ENCODE results near the gene HSD3B2.

The HSD3B2 gene

DNA sequence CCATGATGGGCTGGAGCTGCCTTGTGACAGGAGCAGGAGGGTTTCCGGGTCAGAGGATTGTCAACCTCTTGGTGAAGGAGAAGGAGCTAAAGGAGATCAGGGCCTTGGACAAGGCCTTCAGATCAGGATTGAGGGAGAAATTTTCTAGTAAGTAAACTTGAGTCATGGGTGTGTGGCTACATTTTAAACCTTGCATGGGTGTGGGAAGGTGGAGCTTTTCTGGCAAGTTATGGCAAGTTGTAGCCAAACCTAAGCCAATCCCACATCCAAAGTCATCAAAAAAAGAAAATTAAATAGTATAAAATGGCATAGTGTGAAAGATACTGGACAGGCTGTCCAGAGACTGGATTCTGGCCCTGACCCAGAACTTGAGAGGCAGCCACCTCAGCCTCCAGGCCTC, 52.3 kb downstream of the HSD3B2 start:
- DNase-seq: no peak

GRCh38 chr1:119467857-119468668, 53.1 kb downstream of the HSD3B2 start:
- no peak for DNase-seq

GRCh38 chr1:119469741-119470140, 54.8 kb downstream of the HSD3B2 start:
- no peak for DNase-seq

- DNase-seq: no peak
Observed at GRCh38 chr1:119470377-119470776, 55.4 kb downstream of the HSD3B2 start.

- no peak for DNase-seq
Observed at GRCh38 chr1:119470958-119471357, 56.0 kb downstream of the HSD3B2 start.

GRCh38 chr1:119471566-119471965, 56.6 kb downstream of the HSD3B2 start:
- DNase-seq: no peak

DNA sequence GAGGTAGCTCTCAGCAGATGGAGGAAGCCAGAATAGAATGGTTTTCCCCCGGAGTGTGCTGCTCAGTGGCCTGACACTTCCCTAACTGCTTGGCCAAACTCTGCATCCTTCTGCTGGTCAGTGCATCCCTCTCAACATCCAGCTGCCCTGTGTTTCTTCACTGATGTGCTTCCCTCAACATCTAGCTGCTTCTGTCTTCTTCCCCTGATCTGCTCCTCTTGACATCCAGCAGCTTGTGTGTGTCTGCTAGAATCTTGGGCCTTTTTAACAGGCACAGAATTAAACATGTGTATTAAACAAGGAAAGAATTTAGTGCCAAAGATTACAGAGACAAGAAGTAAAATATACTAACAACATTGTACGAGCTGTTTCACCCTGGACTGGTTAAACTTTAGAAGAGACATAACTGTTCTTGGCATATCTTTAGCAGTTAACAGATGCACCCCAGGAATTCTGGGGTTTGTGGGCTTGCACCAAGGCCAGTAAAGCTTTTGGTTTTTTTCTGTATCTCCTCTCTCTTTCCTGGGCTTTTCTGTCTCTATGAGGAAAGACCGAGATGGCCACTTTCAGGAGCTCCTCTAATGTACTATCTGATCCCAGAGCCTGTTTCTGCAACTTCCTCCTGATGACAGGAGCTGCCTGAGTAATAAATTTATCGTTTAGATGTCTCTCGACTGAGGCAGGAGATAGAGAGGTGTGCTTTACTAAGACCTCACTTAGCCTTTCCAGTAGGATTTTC, 57.3 kb downstream of the HSD3B2 start:
- no peak for DNase-seq
